ENCODE results near the gene HTR5A.

The HTR5A gene

DNA sequence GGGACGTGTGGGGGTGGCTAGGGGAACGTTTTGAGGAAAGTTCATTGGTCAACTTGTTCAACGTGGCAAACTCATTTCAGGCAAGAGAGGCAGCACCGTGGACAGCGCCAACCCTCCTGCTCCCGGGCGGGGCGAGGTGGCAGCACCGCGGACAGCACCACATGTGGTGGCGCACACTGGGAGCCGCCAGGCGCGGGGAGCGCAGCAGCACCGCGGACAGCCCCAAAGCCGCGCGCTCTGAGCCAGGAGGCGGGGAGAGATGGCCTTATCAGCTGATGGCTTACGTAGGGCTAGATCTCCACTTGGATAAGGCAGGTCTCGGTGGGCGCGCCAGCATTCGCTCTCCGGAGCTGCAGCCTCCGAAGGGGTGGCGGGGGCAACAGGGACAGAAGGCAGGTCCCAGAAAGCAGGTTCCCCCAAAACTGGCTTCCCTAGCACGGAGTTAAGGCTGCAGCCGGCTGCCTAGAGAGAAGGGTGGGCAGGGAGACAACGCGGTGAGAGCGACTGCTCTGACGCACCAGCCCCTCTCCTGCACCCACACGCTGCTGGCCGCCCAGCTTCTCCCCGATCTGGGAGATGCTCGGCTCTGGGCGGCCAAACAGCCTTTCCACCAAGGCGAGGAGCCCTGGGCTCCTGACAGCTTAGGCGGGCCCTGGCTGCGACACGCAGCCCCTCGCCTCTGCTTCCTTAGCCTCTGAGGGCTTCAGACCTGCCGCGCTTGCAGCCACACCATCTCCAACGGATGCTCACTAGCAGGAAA lies at the start of gene HTR5A:
TSS of gene HTR5A (plus strand) at position 333 of the 760 bp plus-strand sequence. CDS start 576 bp downstream, outside the sequence.
- Histone ChIP-seq H3K27me3 (ENCODE audit: control insufficient read depth, low read length) (peaks cover 3% of the 10 kb centered on the region; the same call in 1 of the 2 replicates), H3K4me2 (ENCODE audit: low read length) (no peak within 1 kb of the TSS), H4K20me1 (ENCODE audit: control insufficient read depth, insufficient read depth, low read depth, low read length) (no peaks in the 10 kb centered on the region), H3K36me3 (ENCODE audit: control insufficient read depth, low read length) (no peaks in the 10 kb centered on the region), H3K9me3 (ENCODE audit: control insufficient read depth, insufficient read depth, low read length) (peaks cover 2% of the 10 kb centered on the region; the same call in 1 of the 2 replicates), H3K79me2 (ENCODE audit: control insufficient read depth, low read length) (no peaks in the 10 kb centered on the region), H3K9me2 (replicated peaks; ENCODE audit: control insufficient read depth, low read length) (no peaks in the 10 kb centered on the region), H3K27ac (ENCODE audit: low read depth, low read length) (no peak within 1 kb of the TSS), H3F3A (ENCODE audit: control insufficient read depth, insufficient read depth) (no peaks in the 10 kb centered on the region), H3K4me3 (ENCODE audit: low read length) (no peak within 1 kb of the TSS), H3K4me1 (ENCODE audit: control insufficient read depth, low read length) (no peaks in the 10 kb centered on the region)
- TF ChIP-seq EZH2phosphoT487 (IDR thresholded peaks at IDR 0.05; ENCODE audit: borderline replicate concordance, low read length) = no peak
- TF ChIP-seq, protein P1, sequence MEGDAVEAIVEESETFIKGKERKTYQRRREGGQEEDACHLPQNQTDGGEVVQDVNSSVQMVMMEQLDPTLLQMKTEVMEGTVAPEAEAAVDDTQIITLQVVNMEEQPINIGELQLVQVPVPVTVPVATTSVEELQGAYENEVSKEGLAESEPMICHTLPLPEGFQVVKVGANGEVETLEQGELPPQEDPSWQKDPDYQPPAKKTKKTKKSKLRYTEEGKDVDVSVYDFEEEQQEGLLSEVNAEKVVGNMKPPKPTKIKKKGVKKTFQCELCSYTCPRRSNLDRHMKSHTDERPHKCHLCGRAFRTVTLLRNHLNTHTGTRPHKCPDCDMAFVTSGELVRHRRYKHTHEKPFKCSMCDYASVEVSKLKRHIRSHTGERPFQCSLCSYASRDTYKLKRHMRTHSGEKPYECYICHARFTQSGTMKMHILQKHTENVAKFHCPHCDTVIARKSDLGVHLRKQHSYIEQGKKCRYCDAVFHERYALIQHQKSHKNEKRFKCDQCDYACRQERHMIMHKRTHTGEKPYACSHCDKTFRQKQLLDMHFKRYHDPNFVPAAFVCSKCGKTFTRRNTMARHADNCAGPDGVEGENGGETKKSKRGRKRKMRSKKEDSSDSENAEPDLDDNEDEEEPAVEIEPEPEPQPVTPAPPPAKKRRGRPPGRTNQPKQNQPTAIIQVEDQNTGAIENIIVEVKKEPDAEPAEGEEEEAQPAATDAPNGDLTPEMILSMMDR (IDR thresholded peaks at IDR 0.05; ENCODE audit: low read depth, low read length, poor library complexity, severe bottlenecking) = no peak

DNA sequence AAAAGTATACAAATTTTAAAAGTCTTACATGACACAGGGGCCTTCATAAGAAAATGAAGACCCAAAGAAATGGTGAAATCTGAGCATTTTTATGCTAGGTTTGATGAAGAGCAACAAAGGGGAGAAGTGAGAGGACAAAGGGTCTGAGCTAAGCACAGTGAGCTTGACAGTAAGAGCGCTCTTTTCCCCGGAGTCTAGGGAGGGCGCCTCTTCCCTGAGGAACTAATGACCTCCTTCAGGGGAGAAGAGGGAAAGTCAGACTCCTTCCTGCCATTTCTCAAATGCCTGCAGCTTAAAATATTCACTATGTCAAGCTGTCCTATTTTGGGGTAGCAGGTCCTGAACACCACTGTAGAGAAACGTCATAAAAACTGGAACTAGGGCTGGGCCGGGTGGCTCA lies 49.1 kb upstream of the HTR5A start:
- no peak overlapping the region for H3K4me2 ChIP-seq (ENCODE audit: low read length)
- no peak overlapping the region for H3K27ac ChIP-seq (ENCODE audit: low read depth, low read length)
- H3K4me3 ChIP-seq (ENCODE audit: low read length) = no peak overlapping the region
- no peaks in the 10 kb centered on the region; the same call in 1 of the 2 replicates for H3K9me2 ChIP-seq (replicated peaks; ENCODE audit: control insufficient read depth, low read length)
- TF ChIP-seq, protein P1 (IDR thresholded peaks at IDR 0.05; ENCODE audit: low read depth, low read length, poor library complexity, severe bottlenecking) = no peak
- no peak for TF ChIP-seq EZH2phosphoT487 (IDR thresholded peaks at IDR 0.05; ENCODE audit: borderline replicate concordance, low read length)
- no peaks in the 10 kb centered on the region for H3F3A ChIP-seq (ENCODE audit: control insufficient read depth, insufficient read depth)
- no peaks in the 10 kb centered on the region for H3K79me2 ChIP-seq (ENCODE audit: control insufficient read depth, low read length)
- no peaks in the 10 kb centered on the region for H3K9me3 ChIP-seq (ENCODE audit: control insufficient read depth, insufficient read depth, low read length)
- H3K36me3 ChIP-seq (ENCODE audit: control insufficient read depth, low read length) = no peaks in the 10 kb centered on the region
- no peaks in the 10 kb centered on the region for H4K20me1 ChIP-seq (ENCODE audit: control insufficient read depth, insufficient read depth, low read depth, low read length)
- H3K27me3 ChIP-seq (ENCODE audit: control insufficient read depth, low read length) = peaks cover 3% of the 10 kb centered on the region; the same call in 1 of the 2 replicates
- no peaks in the 10 kb centered on the region for H3K4me1 ChIP-seq (ENCODE audit: control insufficient read depth, low read length)

DNA sequence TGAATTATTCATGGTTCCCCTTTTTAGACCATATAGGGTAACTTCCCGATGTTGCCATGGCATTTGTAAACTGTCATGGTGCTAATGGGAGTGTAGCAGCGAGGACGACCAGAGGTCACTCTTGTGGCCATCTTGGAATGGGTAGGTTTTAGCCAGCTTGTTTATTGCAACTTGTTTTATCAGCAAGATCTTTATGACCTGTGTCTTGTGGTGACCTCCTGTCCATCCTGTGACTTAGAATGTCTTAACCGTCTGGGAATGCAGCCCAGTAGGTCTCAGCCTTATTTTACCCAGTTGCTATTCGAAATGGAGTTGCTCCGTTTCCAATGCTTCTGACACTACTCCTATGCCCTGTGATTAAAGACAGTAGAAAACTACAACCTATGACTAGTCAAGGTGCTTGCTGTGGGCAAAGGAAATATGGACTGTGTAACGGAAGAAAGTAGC lies 48.4 kb upstream of the HTR5A start:
- Histone ChIP-seq H3K9me2 (replicated peaks; ENCODE audit: control insufficient read depth, low read length) (no peaks in the 10 kb centered on the region; the same call in 1 of the 2 replicates), H3K4me2 (ENCODE audit: low read length) (no peak overlapping the region), H3K27ac (ENCODE audit: low read depth, low read length) (no peak overlapping the region), H4K20me1 (ENCODE audit: control insufficient read depth, insufficient read depth, low read depth, low read length) (no peaks in the 10 kb centered on the region), H3F3A (ENCODE audit: control insufficient read depth, insufficient read depth) (no peaks in the 10 kb centered on the region), H3K9me3 (ENCODE audit: control insufficient read depth, insufficient read depth, low read length) (no peaks in the 10 kb centered on the region), H3K36me3 (ENCODE audit: control insufficient read depth, low read length) (no peaks in the 10 kb centered on the region), H3K27me3 (ENCODE audit: control insufficient read depth, low read length) (peaks cover 3% of the 10 kb centered on the region; the same call in 1 of the 2 replicates), H3K4me1 (ENCODE audit: control insufficient read depth, low read length) (no peaks in the 10 kb centered on the region), H3K4me3 (ENCODE audit: low read length) (no peak overlapping the region), H3K79me2 (ENCODE audit: control insufficient read depth, low read length) (no peaks in the 10 kb centered on the region)
- TF ChIP-seq EZH2phosphoT487 (IDR thresholded peaks at IDR 0.05; ENCODE audit: borderline replicate concordance, low read length) = no peak
- TF ChIP-seq, protein P1 (IDR thresholded peaks at IDR 0.05; ENCODE audit: low read depth, low read length, poor library complexity, severe bottlenecking) = no peak

Data from DOHH2 (cell line).